Adrenal gland (tissue), 5 donors: ENCODE results near the gene PCDHGA5.

Source experiments
- CTCF ChIP-seq, 6 experiments: fragments of 450-650 bp in 4 of 6; fragments of 200-600 bp in 2 of 6; sonication (generic) in 1 of 6; IDR thresholded peaks; 1 replicate in 5 of 6; 2 replicates in 1 of 6; pipeline versions ENCODE4 v1.5.1 to v1.8.0; 2016 to 2021; ENCODE audit warnings: antibody characterized with exemption in 6 of 6, mild to moderate bottlenecking in 2 of 6, moderate library complexity in 1 of 6
- POLR2A ChIP-seq, 2 donors: fragments of 450-650 bp; IDR thresholded peaks; one replicate each; pipeline ENCODE4 v1.6.1; 2017; ENCODE audit warnings: antibody characterized with exemption in 2 of 2, mild to moderate bottlenecking in 2 of 2, moderate library complexity in 1 of 2
- donor health status: DM: no; HTN: no; CAD: no.

- TF ChIP-seq POLR2A (IDR thresholded peaks at IDR 0.05) (no peak), CTCF (IDR thresholded peaks at IDR 0.05) (no peak)
Measured at GRCh38 chr5:141328231-141328630, 35.7 kb upstream of the PCDHGA5 start.
